Heart left ventricle (tissue), 13 donors: Measurements from ENCODE around the gene DNAH3.

Source experiments
- POLR2A ChIP-seq, 2 donors: fragments of 450-650 bp; IDR thresholded peaks; one replicate each; pipeline ENCODE4 v1.6.1; 2017; ENCODE audit warnings: antibody characterized with exemption in 2 of 2, mild to moderate bottlenecking in 2 of 2, moderate library complexity in 2 of 2
- TF ChIP-seq, protein P1 (sequence below), 12 donors: fragments of 200-600 bp; sonication (generic) in 4 of 12; IDR thresholded peaks; one replicate each; pipeline versions ENCODE4 v1.5.0 to v1.8.0; 2018 to 2022; ENCODE audit warnings: antibody characterized with exemption in 12 of 12, mild to moderate bottlenecking in 5 of 12
- donor health status: ischemic (EF 13 %, LVEDD 7.1; RV severe dilation, severe dysfunction).
- donor health status: DM: no; HTN: yes; CAD: no.
- donor health status: DM: no; HTN: no; CAD: no.
- donor health status: ischemic (EF 25% LVEDD 6.9; RV normal size, moderate dysfunction).
- donor health status: ischemic (EF 25% LVEDD 5.7; RV mildly dilated, moderate dysfunction).
- donor health status: ischemic (EF 35%, LVEDD 5.7; RV mildly dilated, moderate dysfunction).
- donor health status: nonischemic (EF 11% LVEDD 7.7; RV severe dilation, severe dysfunction).
- donor health status: DM: yes; HTN: yes; CAD: no.
- donor health status: PGD.
- donor health status: ischemic (EF 29% LVEDD 5.4; RV normal size, mild dysfunction).
- donor health status: nonischemic (EF 23%, LVEDD 6.1; RV moderate dilation, normal function).

GRCh38 chr16:20923876-20924275, 226.8 kb downstream of the DNAH3 start:
- TF ChIP-seq, protein P1, sequence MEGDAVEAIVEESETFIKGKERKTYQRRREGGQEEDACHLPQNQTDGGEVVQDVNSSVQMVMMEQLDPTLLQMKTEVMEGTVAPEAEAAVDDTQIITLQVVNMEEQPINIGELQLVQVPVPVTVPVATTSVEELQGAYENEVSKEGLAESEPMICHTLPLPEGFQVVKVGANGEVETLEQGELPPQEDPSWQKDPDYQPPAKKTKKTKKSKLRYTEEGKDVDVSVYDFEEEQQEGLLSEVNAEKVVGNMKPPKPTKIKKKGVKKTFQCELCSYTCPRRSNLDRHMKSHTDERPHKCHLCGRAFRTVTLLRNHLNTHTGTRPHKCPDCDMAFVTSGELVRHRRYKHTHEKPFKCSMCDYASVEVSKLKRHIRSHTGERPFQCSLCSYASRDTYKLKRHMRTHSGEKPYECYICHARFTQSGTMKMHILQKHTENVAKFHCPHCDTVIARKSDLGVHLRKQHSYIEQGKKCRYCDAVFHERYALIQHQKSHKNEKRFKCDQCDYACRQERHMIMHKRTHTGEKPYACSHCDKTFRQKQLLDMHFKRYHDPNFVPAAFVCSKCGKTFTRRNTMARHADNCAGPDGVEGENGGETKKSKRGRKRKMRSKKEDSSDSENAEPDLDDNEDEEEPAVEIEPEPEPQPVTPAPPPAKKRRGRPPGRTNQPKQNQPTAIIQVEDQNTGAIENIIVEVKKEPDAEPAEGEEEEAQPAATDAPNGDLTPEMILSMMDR (IDR thresholded peaks at IDR 0.05), result no peak
- no peak for TF ChIP-seq POLR2A (IDR thresholded peaks at IDR 0.05)
